HCT116 (cell line): ENCODE data around the gene DENND1A. TPM values are rescaled to one million over a fixed set of nuclear protein-coding genes. Genes with fewer than 3 reads are reported as not detected.

ENCODE experiments used
- ATAC-seq: fragments of 200-7000 bp; cut with Tn5 transposase; 2 replicates; pipeline ENCODE4 v1.9.1; 2020; ENCODE audit warnings: mild to moderate bottlenecking, moderate library complexity
- BruUV-seq: library from RNA; stranded (reverse); fragments of 400-500 nt; replicated peaks from 2 replicates; lab custom pipeline; 2021; lab: Mats Ljungman, UMichigan
- CTCF ChIA-PET: fragments of 300-600 bp; sonication (Branson Sonifier 250); formaldehyde crosslinking; loops from one replicate; lab custom pipeline; 2021; ENCODE audit warnings: antibody characterized with exemption; lab: Charles Lee
- POLR2A ChIA-PET: fragments of 300-600, 350-600 bp; sonication (Branson Sonifier 250); formaldehyde crosslinking; loops from one replicate; lab custom pipeline; 2021; ENCODE audit warnings: antibody characterized with exemption; lab: Charles Lee
- RAD21 ChIA-PET, 2 experiments: fragments of 300-600 bp; sonication (Branson Sonifier 250); formaldehyde crosslinking; loops; one replicate each; lab custom pipeline; 2023; ENCODE audit warnings: low total read pairs in 2 of 2; ENCODE audit not compliant: uncharacterized antibody in 2 of 2, unreplicated experiment in 2 of 2, low non-redundant PET in 1 of 2; lab: Charles Lee
- DNase-seq: peaks from one replicate; pipeline ENCODE4 v3.0.0-alpha.2; 2010; ENCODE audit warnings: low read depth, low spot score
- H2AFZ ChIP-seq: fragments of 200-600 bp; shearing (Covaris generic), sonication (generic); 2 replicates; pipeline ENCODE4 v1.6.1; 2017; ENCODE audit warnings: low read depth, mixed run types, mixed read lengths, antibody characterized with exemption, low read length; ENCODE audit not compliant: poor library complexity, severe bottlenecking
- H3K27ac ChIP-seq: 2 replicates; pipeline ENCODE4 v1.5.1; 2012; ENCODE audit warnings: low read depth, low read length
- H3K27me3 ChIP-seq: fragments of 200-600 bp; sonication (generic); 2 replicates; pipeline ENCODE4 v1.6.1; 2016; ENCODE audit warnings: mixed run types, low read length, mixed read lengths; ENCODE audit not compliant: insufficient read depth
- H3K36me3 ChIP-seq, 2 experiments: fragments of 200-500 bp in 1 of 2; fragments of 200-600 bp in 1 of 2; sonication (Bioruptor generic) in 1 of 2; sonication (generic) in 1 of 2; 2 replicates each; pipeline versions ENCODE4 v1.5.1 to v1.6.1; 2014 to 2016; ENCODE audit warnings: low read length in 2 of 2, inconsistent platforms in 1 of 2, mixed read lengths in 1 of 2, mixed run types in 1 of 2; ENCODE audit not compliant: insufficient read depth in 2 of 2, control insufficient read depth in 1 of 2
- H3K4me1 ChIP-seq, 2 experiments: fragments of 200-600 bp in 1 of 2; sonication (generic) in 1 of 2; 2 replicates each; pipeline versions ENCODE4 v1.5.1 to v1.6.1; 2012 to 2017; ENCODE audit warnings: low read length in 2 of 2, inconsistent platforms in 1 of 2, mild to moderate bottlenecking in 1 of 2, mixed read lengths in 1 of 2, mixed run types in 1 of 2, moderate library complexity in 1 of 2; ENCODE audit not compliant: insufficient read depth in 2 of 2, control insufficient read depth in 1 of 2
- H3K4me2 ChIP-seq: fragments of 200-600 bp; sonication (generic); 2 replicates; pipeline ENCODE4 v1.6.1; 2017; ENCODE audit warnings: mixed run types, low read length, mixed read lengths
- H3K4me3 ChIP-seq, 2 experiments: fragments of 200-600 bp in 1 of 2; sonication (generic) in 1 of 2; replicated peaks in 1 of 2; 2 replicates each; pipeline ENCODE4 v1.5.1; 2011 to 2016; ENCODE audit warnings: low read length in 2 of 2, control low read depth in 1 of 2, low read depth in 1 of 2, mild to moderate bottlenecking in 1 of 2, mixed read lengths in 1 of 2, mixed run types in 1 of 2
- H3K79me2 ChIP-seq: fragments of 200-600 bp; sonication (generic); 2 replicates; pipeline ENCODE4 v1.6.1; 2017; ENCODE audit warnings: mild to moderate bottlenecking, mixed run types, low read length, moderate library complexity, mixed read lengths; ENCODE audit not compliant: insufficient read depth
- H3K9ac ChIP-seq: fragments of 200-600 bp; sonication (generic); 2 replicates; pipeline ENCODE4 v1.6.1; 2016; ENCODE audit warnings: low read length, mixed read lengths
- H3K9me2 ChIP-seq: fragments of 200-600 bp; sonication (generic), shearing (Covaris generic); 2 replicates; pipeline ENCODE4 v1.6.1; 2017; ENCODE audit warnings: mixed run types, mild to moderate bottlenecking, moderate library complexity; ENCODE audit not compliant: insufficient read depth
- H3K9me3 ChIP-seq, 2 experiments: fragments of 200-500 bp in 1 of 2; fragments of 200-600 bp in 1 of 2; sonication (Bioruptor generic) in 1 of 2; sonication (generic) in 1 of 2; 2 replicates each; pipeline ENCODE4 v1.6.1; 2014 to 2017; ENCODE audit warnings: low read length in 2 of 2, mixed read lengths in 2 of 2, inconsistent platforms in 1 of 2, low read depth in 1 of 2, mild to moderate bottlenecking in 1 of 2, mixed run types in 1 of 2, moderate library complexity in 1 of 2; ENCODE audit not compliant: control insufficient read depth in 1 of 2, insufficient read depth in 1 of 2
- H4K20me1 ChIP-seq: fragments of 200-600 bp; sonication (generic), shearing (Covaris generic); 2 replicates; pipeline ENCODE4 v1.6.1; 2017; ENCODE audit warnings: mixed run types, mild to moderate bottlenecking, moderate library complexity; ENCODE audit not compliant: insufficient read depth
- CBX3 ChIP-seq: IDR thresholded peaks from 2 replicates; pipeline ENCODE4 v1.6.1; 2012; ENCODE audit warnings: low read depth
- CEBPB ChIP-seq: IDR thresholded peaks from 2 replicates; pipeline ENCODE4 v1.6.1; 2012; ENCODE audit warnings: low read depth
- JUND ChIP-seq: IDR thresholded peaks from 2 replicates; pipeline ENCODE4 v1.6.1; 2012
- POLR2A ChIP-seq: IDR thresholded peaks from 2 replicates; pipeline ENCODE4 v1.7.0; 2011; ENCODE audit warnings: borderline replicate concordance; ENCODE audit not compliant: insufficient read depth, insufficient read length; ENCODE audit errors: extremely low read depth
- REST ChIP-seq: IDR thresholded peaks from 2 replicates; pipeline ENCODE4 v1.6.1; 2012; ENCODE audit warnings: low read depth
- SIN3A ChIP-seq: IDR thresholded peaks from 2 replicates; pipeline ENCODE4 v1.6.1; 2012; ENCODE audit warnings: low read depth
- ZNF274 ChIP-seq: fragments of 200-500 bp; sonication (Bioruptor generic); IDR thresholded peaks from 2 replicates; pipeline ENCODE4 v1.6.1; 2014; ENCODE audit warnings: mild to moderate bottlenecking, low read depth, low read length, inconsistent platforms
- intact Hi-C: fragments of 100-400 bp; cut with micrococcal nuclease; formaldehyde crosslinking; loops from 2 replicates; pipeline ENCODE4 v1.10.0; 2022
- total RNA-seq: library from RNA; stranded (reverse); gene quantifications from one replicate; pipeline ENCODE4 v1.2.1, GENCODE V29; 2021; ENCODE audit not compliant: unreplicated experiment

DENND1A gene
- total RNA-seq, 1 experiment from 2014 or later, result 33.0 TPM

GRCh38 chr9:123796618-123797484, 133.1 kb downstream of the DENND1A start:
- no peaks in the 10 kb centered on the region for H4K20me1 ChIP-seq
- H3K9ac ChIP-seq, result no peak overlapping the region
- no peak overlapping the region for H3K27ac ChIP-seq
- H3K27me3 ChIP-seq, result no peaks in the 10 kb centered on the region
- intact Hi-C loops, result no loop called here
- no TSS peak for BruUV-seq
- RAD21 ChIA-PET, result no interaction called here
- no peaks in the 10 kb centered on the region for H3K9me2 ChIP-seq
- TF ChIP-seq REST (no peak), SIN3A (no peak), POLR2A (no peak), JUND (no peak), ZNF274 (no peak), CEBPB (no peak), CBX3 (no peak)
- TF ChIP-seq, all 23 proteins: peak for 0
- ATAC-seq, result no peak
- H3K9me3 ChIP-seq, result no peaks in the 10 kb centered on the region
- H2AFZ ChIP-seq, result no peak overlapping the region
- H3K79me2 ChIP-seq, result no peaks in the 10 kb centered on the region
- no peak for DNase-seq
- H3K4me2 ChIP-seq, result no peak overlapping the region
- POLR2A ChIA-PET, result no interaction called here
- no peak overlapping the region for H3K4me3 ChIP-seq
- CTCF ChIA-PET, result interaction anchor here (1.4 kb wide), 1 partner anchor 12 kb away, joined by 4 read pairs; no protein-coding TSS in a partner anchor
- H3K36me3 ChIP-seq, result no peaks in the 10 kb centered on the region
- H3K4me1 ChIP-seq, result no peaks in the 10 kb centered on the region
